VCaP (cell line): ENCODE measurements around the gene PKNOX2.

ENCODE experiments used
- H3K27ac ChIP-seq: fragments of 450-650 bp; 2 replicates; pipeline ENCODE4 v1.5.1; 2017
- TF ChIP-seq, protein P1 (sequence below): fragments of 450-650 bp; conservative IDR thresholded peaks from 2 replicates; pipeline ENCODE4 v1.5.1; 2017; ENCODE audit warnings: mild to moderate bottlenecking, moderate library complexity

The PKNOX2 gene

DNA sequence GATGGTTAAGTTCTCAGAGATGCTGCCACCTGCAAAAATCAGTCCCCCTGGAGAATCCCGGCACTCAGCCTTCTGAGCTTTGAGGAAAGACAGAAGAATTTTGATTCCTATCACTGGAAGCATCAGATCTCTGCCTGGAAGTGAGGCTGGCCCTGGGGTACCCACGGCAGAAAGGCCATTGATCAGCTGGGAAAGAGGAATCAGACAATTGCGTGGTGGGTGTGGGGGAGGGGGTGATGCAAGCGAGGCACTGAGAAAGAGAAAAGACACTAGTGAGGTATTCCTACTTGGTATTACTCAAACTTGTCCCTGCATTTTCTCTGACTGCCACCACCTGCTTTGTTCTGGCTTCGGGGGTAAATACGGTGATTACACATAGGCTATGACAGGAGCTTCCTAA, 235.4 kb downstream of the PKNOX2 start:
- TF ChIP-seq, protein P1, sequence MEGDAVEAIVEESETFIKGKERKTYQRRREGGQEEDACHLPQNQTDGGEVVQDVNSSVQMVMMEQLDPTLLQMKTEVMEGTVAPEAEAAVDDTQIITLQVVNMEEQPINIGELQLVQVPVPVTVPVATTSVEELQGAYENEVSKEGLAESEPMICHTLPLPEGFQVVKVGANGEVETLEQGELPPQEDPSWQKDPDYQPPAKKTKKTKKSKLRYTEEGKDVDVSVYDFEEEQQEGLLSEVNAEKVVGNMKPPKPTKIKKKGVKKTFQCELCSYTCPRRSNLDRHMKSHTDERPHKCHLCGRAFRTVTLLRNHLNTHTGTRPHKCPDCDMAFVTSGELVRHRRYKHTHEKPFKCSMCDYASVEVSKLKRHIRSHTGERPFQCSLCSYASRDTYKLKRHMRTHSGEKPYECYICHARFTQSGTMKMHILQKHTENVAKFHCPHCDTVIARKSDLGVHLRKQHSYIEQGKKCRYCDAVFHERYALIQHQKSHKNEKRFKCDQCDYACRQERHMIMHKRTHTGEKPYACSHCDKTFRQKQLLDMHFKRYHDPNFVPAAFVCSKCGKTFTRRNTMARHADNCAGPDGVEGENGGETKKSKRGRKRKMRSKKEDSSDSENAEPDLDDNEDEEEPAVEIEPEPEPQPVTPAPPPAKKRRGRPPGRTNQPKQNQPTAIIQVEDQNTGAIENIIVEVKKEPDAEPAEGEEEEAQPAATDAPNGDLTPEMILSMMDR = no peak
- H3K27ac ChIP-seq = no peak overlapping the region

DNA sequence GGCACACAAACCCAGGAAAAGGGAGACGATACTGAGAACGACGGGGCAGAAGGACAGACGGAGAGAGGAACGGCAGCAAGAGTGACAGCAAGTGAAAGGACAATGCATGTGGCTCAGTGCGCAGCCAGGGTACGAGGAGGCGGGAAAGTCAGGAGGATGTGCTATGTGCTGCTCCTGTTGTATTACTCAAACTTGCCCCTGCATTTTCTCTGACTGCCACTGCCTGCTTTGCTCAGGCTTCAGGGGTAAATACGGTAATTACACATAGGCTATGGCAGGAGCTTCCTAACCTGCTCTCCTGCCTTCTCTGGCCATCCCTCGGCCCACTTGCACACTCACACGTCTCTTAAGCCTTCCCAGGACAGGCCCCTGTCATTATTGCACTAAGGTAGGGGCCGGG, 236.7 kb downstream of the PKNOX2 start:
- H3K27ac ChIP-seq = no peak overlapping the region
- TF ChIP-seq, protein P1 = no peak

- TF ChIP-seq, protein P1 = no peak
- no peak overlapping the region for H3K27ac ChIP-seq
These were observed 237.2 kb downstream of the PKNOX2 start for GRCh38 chr11:125401746-125402145.

DNA sequence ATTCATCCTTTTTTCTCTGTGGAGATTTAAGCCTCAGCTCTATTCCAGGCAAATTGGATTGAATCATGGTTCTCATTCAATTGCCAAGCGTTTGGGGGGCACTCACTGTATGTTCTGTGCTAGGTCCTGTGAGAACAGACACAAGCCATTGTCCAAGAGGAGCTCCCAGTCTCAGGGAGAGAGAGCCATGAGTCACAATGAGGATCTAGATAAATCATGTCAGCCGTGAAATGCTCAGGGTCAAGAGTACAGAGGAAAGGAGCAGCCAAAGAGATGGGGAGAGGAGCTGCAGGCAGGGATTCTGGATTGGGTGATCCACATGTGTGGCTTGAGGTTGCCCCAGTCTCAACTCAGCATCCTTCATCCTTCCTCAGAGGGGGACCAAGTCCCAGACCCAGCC, 237.9 kb downstream of the PKNOX2 start:
- TF ChIP-seq, protein P1 = no peak
- no peak overlapping the region for H3K27ac ChIP-seq

GRCh38 chr11:125404157-125404810, 239.7 kb downstream of the PKNOX2 start:
- TF ChIP-seq, protein P1 = no peak
- H3K27ac ChIP-seq = peak overlapping the region; percentile 29; the same call in 1 of the 2 replicates

DNA sequence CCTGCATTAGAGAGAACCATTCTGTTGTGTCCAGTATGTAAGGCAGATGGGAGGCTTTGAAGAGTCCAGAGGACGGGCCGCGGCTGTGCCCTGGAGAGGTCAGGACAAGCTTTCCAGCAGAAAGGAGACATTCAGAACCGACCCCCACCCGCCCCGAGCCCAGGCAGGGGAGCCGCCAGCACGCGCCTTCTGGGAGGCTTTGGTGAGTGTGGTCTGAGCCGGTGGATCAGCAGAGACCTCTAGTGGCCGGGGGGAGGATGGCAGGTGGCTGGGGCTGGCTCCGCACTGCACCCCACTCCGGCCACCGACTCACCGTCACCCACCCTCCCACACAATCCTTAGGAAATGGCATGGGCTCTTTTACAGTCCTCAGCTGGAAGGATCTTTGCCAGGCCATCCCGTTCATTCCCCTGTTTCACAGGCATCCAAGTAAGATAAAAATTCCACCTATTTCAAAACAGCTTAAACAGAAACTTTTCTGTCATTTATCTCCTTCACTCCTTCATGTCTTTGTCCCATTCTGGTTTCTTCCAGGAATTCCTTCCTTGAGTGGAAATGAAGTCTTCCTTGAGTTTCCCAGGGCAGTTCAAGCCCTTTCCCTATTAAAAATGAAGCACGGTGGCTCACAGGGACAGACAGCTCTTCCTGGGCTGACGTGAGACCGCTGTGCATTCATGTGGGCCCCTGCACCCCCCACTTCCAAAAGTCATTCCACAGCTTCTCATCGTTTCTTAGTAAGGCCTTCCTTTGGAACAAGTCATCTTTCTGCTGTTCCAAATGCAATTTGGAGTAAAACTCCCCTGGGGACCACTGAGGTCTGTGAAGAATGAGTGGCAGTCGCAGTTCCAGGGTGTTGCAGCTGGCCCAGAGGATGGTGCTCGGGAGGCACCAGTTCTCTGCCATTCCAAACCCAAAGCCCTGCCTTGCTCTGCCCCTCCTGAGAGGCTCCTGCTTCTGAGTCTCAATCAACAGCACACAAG, 240.6 kb downstream of the PKNOX2 start:
- TF ChIP-seq, protein P1 = peak; percentile 99
- H3K27ac ChIP-seq = peak overlapping the region; percentile 29; the same call in 1 of the 2 replicates

GRCh38 chr11:125407046-125407445, 242.5 kb downstream of the PKNOX2 start:
- TF ChIP-seq, protein P1 = no peak
- H3K27ac ChIP-seq = no peak overlapping the region
